ENCODE data around the gene RBM10. TPM values are rescaled to one million over a fixed set of nuclear protein-coding genes. Genes with fewer than 3 reads are reported as not detected.
A peak's percentile ranks its signal among the peaks of the same experiment; 100 is the strongest.

The RBM10 gene
- total and polyA plus RNA-seq, 2 donors (not counting 3 experiments of a cell fraction or from before 2014, with no cell fraction given): 37.3 to 51.5 TPM

DNA sequence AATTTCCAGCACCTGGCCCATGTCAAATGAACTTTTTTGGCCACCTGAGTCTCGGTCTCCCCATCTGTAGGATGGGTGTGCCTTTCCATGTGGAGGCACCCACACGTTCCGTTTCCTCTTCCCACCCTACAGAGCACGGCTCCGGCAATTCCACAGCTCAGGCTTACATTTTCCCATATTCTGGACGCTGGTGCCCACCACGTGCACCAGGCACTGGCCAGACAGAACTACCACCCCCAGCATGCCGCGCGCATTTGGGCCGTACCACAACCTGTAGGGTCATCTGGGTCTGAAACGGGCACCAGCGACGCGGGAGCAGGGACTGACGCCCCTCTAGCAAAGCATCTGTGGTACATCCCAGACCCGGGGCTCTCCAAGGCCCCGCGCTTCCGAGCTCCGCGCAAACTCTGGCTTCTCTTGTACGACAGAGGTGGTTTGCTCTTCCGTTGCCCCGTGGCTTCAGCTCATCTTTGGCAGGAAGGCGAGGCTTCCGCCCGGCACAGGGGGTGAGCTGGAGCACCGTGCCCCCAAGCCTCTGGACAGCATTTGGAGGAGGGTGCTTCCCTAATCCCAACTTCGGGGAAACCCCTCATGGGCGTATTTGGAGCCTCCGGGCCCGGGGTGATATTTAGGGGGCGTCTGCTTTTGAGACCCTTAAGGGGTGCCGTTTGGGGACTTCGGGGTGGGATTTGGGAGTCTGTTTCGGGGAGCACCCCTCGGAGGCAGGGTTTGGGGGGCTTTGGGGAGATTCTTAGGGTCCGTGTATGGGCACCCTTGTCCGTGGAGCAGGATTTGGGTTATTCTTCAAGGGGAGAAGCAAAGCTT, 45.6 kb downstream of the RBM10 start:
- peak; percentile 96 for FAIRE-seq

More for the DNA sequence above, 45.6 kb downstream of the RBM10 start:
- Histone ChIP-seq H3K4me3 (replicated peaks in 1 of 3; ENCODE audit: insufficient read depth in 1 of 3, low read depth in 1 of 3, low read length in 3 of 3) (peak overlapping the region; percentile 64 to 77 (median 73)), H2AFZ (ENCODE audit: low read depth, low read length) (peak overlapping the region; percentile 60), H4K20me1 (replicated peaks; ENCODE audit: control insufficient read depth, extremely low read depth, insufficient read depth, low read length) (no peaks in the 10 kb centered on the region), H3K36me3 (ENCODE audit: control insufficient read depth in 2 of 2, extremely low read depth in 1 of 2, insufficient read depth in 2 of 2, low read length in 2 of 2) (peaks cover 0 to 9% of the 10 kb centered on the region in 2 experiments), H3K9me3 (replicated peaks; ENCODE audit: control insufficient read depth, insufficient read depth, low read length) (no peaks in the 10 kb centered on the region), H3K9me1 (replicated peaks; ENCODE audit: control insufficient read depth, extremely low read depth, insufficient read depth, low read length) (no peaks in the 10 kb centered on the region), H3K4me1 (ENCODE audit: control insufficient read depth, extremely low read depth, insufficient read depth, low read length) (peaks cover 22% of the 10 kb centered on the region), H3K27me3 (ENCODE audit: control insufficient read depth in 2 of 2, insufficient read depth in 2 of 2, low read length in 2 of 2) (no peaks in the 10 kb centered on the region), H3K79me2 (ENCODE audit: control insufficient read depth, insufficient read depth, low read length) (peaks cover 28% of the 10 kb centered on the region), H3K9ac (replicated peaks; ENCODE audit: extremely low read depth, insufficient read depth, low read length) (peak overlapping the region; percentile 56), H3K27ac (ENCODE audit: insufficient read depth, low read depth, low read length) (peak overlapping the region; percentile 24), H3K4me2 (ENCODE audit: insufficient read depth, low read length) (peak overlapping the region; percentile 70)
- ChIA-PET POLR2A (interaction anchor here (0.6 kb wide), 1 partner anchor 23 kb away, joined by 5 read pairs; no protein-coding TSS in a partner anchor), CTCF (interaction anchor here (0.6 to 3.4 kb wide), 3 partner anchors 173 to 332 kb away, joined by 3 to 17 read pairs (median 11); no protein-coding TSS in a partner anchor)
- peak; percentile 88 for DNase-seq (ENCODE audit: low read depth, low spot score)
- no TSS peak for BruUV-seq (replicated peaks)
- TF ChIP-seq POLR2AphosphoS5 (IDR thresholded peaks at IDR 0.05; ENCODE audit: insufficient read depth, low read depth, low read length): peak; percentile 77
- no peak for TF ChIP-seq FOS (IDR thresholded peaks at IDR 0.05; ENCODE audit: borderline replicate concordance, insufficient read depth, low read length)
- peak; percentile 98 for TF ChIP-seq MYC (IDR thresholded peaks at IDR 0.05; ENCODE audit: low read depth, low read length)
- TF ChIP-seq EZH2 (IDR thresholded peaks at IDR 0.05; ENCODE audit: borderline replicate concordance, low read depth, low read length, severe bottlenecking): no peak
- TF ChIP-seq, protein P1, sequence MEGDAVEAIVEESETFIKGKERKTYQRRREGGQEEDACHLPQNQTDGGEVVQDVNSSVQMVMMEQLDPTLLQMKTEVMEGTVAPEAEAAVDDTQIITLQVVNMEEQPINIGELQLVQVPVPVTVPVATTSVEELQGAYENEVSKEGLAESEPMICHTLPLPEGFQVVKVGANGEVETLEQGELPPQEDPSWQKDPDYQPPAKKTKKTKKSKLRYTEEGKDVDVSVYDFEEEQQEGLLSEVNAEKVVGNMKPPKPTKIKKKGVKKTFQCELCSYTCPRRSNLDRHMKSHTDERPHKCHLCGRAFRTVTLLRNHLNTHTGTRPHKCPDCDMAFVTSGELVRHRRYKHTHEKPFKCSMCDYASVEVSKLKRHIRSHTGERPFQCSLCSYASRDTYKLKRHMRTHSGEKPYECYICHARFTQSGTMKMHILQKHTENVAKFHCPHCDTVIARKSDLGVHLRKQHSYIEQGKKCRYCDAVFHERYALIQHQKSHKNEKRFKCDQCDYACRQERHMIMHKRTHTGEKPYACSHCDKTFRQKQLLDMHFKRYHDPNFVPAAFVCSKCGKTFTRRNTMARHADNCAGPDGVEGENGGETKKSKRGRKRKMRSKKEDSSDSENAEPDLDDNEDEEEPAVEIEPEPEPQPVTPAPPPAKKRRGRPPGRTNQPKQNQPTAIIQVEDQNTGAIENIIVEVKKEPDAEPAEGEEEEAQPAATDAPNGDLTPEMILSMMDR (IDR thresholded peaks at IDR 0.05; ENCODE audit: extremely low read depth in 1 of 2, insufficient read depth in 1 of 2, low read depth in 1 of 2, low read length in 2 of 2): no peak
- TF ChIP-seq GATA2 (IDR thresholded peaks at IDR 0.05; ENCODE audit: insufficient read depth, insufficient read length, low read depth, low read length): no peak
- TF ChIP-seq, protein P2, sequence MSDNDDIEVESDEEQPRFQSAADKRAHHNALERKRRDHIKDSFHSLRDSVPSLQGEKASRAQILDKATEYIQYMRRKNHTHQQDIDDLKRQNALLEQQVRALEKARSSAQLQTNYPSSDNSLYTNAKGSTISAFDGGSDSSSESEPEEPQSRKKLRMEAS (IDR thresholded peaks at IDR 0.05; ENCODE audit: insufficient read depth, insufficient read length): peak; percentile 74
- TF ChIP-seq POLR2A (IDR thresholded peaks at IDR 0.05; ENCODE audit: low read depth, low read length): peak; percentile 68
- dilution Hi-C loops (cut with MboI; ENCODE audit: extremely low pct_ligation_motif_present, low sequenced_read_pairs): no loop called here
- intact Hi-C loops (cut with micrococcal nuclease): loop anchor here (5.0 kb wide), 1 partner anchor 447 kb away; no protein-coding TSS in a partner anchor

Measured in endothelial cell of umbilical vein (primary cell).